H9 (cell line): ENCODE measurements around the gene CD2AP. TPM values are rescaled to one million over a fixed set of nuclear protein-coding genes. Genes with fewer than 3 reads are reported as not detected.

Experiments
- DNase-seq: peaks from one replicate; pipeline ENCODE4 v3.0.0-alpha.2; 2017
- H2AFZ ChIP-seq: one replicate; pipeline ENCODE4 v1.6.1; 2013; ENCODE audit warnings: mild to moderate bottlenecking, low read length, control low read depth, moderate library complexity
- H2AK5ac ChIP-seq: 2 replicates; pipeline ENCODE4 v1.6.1; 2013; ENCODE audit warnings: low read length, control low read depth, mixed read lengths; ENCODE audit not compliant: insufficient read length
- H2BK120ac ChIP-seq: one replicate; pipeline ENCODE4 v1.6.1; 2013; ENCODE audit warnings: low read depth, mild to moderate bottlenecking, low read length, control low read depth, inconsistent platforms; ENCODE audit not compliant: poor library complexity, severe bottlenecking
- H2BK12ac ChIP-seq: 2 replicates; pipeline ENCODE4 v1.6.1; 2013; ENCODE audit warnings: low read length, control low read depth, mixed read lengths, low read depth; ENCODE audit not compliant: insufficient read length
- H2BK15ac ChIP-seq: 2 replicates; pipeline ENCODE4 v1.6.1; 2013; ENCODE audit warnings: low read depth, low read length, control low read depth
- H2BK20ac ChIP-seq: one replicate; pipeline ENCODE4 v1.6.1; 2013; ENCODE audit warnings: low read depth, mild to moderate bottlenecking, low read length, control low read depth, inconsistent platforms; ENCODE audit not compliant: poor library complexity, severe bottlenecking
- H2BK5ac ChIP-seq: 2 replicates; pipeline ENCODE4 v1.6.1; 2013; ENCODE audit warnings: low read length, control low read depth, mixed read lengths; ENCODE audit not compliant: insufficient read length
- H3K14ac ChIP-seq: 2 replicates; pipeline ENCODE4 v1.6.1; 2013; ENCODE audit warnings: low read length, control low read depth; ENCODE audit not compliant: insufficient read depth
- H3K18ac ChIP-seq: 2 replicates; pipeline ENCODE4 v1.6.1; 2013; ENCODE audit warnings: low read depth, mild to moderate bottlenecking, mixed read lengths, low read length, control low read depth; ENCODE audit not compliant: insufficient read length
- H3K23ac ChIP-seq: 2 replicates; pipeline ENCODE4 v1.6.1; 2013; ENCODE audit warnings: low read length, control low read depth, mixed read lengths, low read depth; ENCODE audit not compliant: insufficient read length
- H3K23me2 ChIP-seq: 2 replicates; pipeline ENCODE4 v1.6.1; 2013; ENCODE audit warnings: low read depth, mild to moderate bottlenecking, mixed read lengths, low read length, control low read depth; ENCODE audit not compliant: insufficient read length, poor library complexity, severe bottlenecking
- H3K27ac ChIP-seq: 2 replicates; pipeline ENCODE4 v1.5.1; 2013; ENCODE audit warnings: low read length, control low read depth, mixed read lengths, low read depth; ENCODE audit not compliant: insufficient read length
- H3K27me3 ChIP-seq: 2 replicates; pipeline ENCODE4 v1.6.1; 2013; ENCODE audit warnings: low read length, control low read depth, inconsistent platforms; ENCODE audit not compliant: insufficient read depth
- H3K4ac ChIP-seq: 2 replicates; pipeline ENCODE4 v1.6.1; 2013; ENCODE audit warnings: low read depth, mild to moderate bottlenecking, control low read depth, inconsistent platforms, low read length, moderate library complexity
- H3K4me1 ChIP-seq: 2 replicates; pipeline ENCODE4 v1.6.1; 2013; ENCODE audit warnings: low read length, control low read depth, inconsistent platforms; ENCODE audit not compliant: insufficient read depth
- H3K4me2 ChIP-seq: 2 replicates; pipeline ENCODE4 v1.6.1; 2013; ENCODE audit warnings: low read length, control low read depth, mixed read lengths; ENCODE audit not compliant: insufficient read length, insufficient read depth
- H3K56ac ChIP-seq: 2 replicates; pipeline ENCODE4 v1.6.1; 2013; ENCODE audit warnings: low read depth, mild to moderate bottlenecking, mixed read lengths, low read length, control low read depth; ENCODE audit not compliant: insufficient read length
- H3K79me1 ChIP-seq: 2 replicates; pipeline ENCODE4 v1.6.1; 2013; ENCODE audit warnings: low read depth, mild to moderate bottlenecking, moderate library complexity, low read length, control low read depth, inconsistent platforms; ENCODE audit not compliant: insufficient read depth, poor library complexity, severe bottlenecking
- H3K79me2 ChIP-seq: 2 replicates; pipeline ENCODE4 v1.6.1; 2013; ENCODE audit warnings: low read length, control low read depth, inconsistent platforms; ENCODE audit not compliant: insufficient read depth
- H3K9ac ChIP-seq: 2 replicates; pipeline ENCODE4 v1.6.1; 2013; ENCODE audit warnings: low read length, control low read depth, mixed read lengths; ENCODE audit not compliant: insufficient read length; ENCODE audit errors: extremely low read depth
- H3K9me3 ChIP-seq: one replicate; pipeline ENCODE4 v1.6.1; 2013; ENCODE audit warnings: low read depth, low read length, inconsistent platforms; ENCODE audit not compliant: control insufficient read depth
- H3T11ph ChIP-seq: one replicate; pipeline ENCODE4 v1.6.1; 2013; ENCODE audit warnings: mild to moderate bottlenecking, low read length, control low read depth, inconsistent platforms
- H4K20me1 ChIP-seq: one replicate; pipeline ENCODE4 v1.6.1; 2013; ENCODE audit not compliant: control insufficient read depth, insufficient read length, insufficient read depth
- H4K5ac ChIP-seq: 2 replicates; pipeline ENCODE4 v1.6.1; 2013; ENCODE audit warnings: low read depth, mild to moderate bottlenecking, mixed read lengths, low read length, control low read depth; ENCODE audit not compliant: insufficient read length
- H4K8ac ChIP-seq: replicated peaks from 2 replicates; pipeline ENCODE4 v1.6.1; 2013; ENCODE audit warnings: low read length, control low read depth, mixed read lengths, low read depth; ENCODE audit not compliant: insufficient read length
- H4K91ac ChIP-seq: 2 replicates; pipeline ENCODE4 v1.6.1; 2013; ENCODE audit warnings: low read depth, mild to moderate bottlenecking, moderate library complexity, mixed read lengths, low read length, control low read depth; ENCODE audit not compliant: insufficient read length
- H3K27ac Mint-ChIP-seq, 3 experiments: 2 replicates in 2 of 3; 3 replicates in 1 of 3; pipeline ENCODE4 v1.8.0; 2020 to 2021; ENCODE audit warnings: mixed read lengths in 3 of 3, mild to moderate bottlenecking in 1 of 3, moderate library complexity in 1 of 3
- H3K27me3 Mint-ChIP-seq: 2 replicates; pipeline ENCODE4 v1.8.0; 2021; ENCODE audit warnings: low read depth, mild to moderate bottlenecking, moderate library complexity, mixed read lengths
- H3K36me3 Mint-ChIP-seq, 3 experiments: 2 replicates in 2 of 3; 3 replicates in 1 of 3; pipeline ENCODE4 v1.8.0; 2020 to 2021; ENCODE audit warnings: low read depth in 3 of 3, mixed read lengths in 3 of 3; ENCODE audit not compliant: insufficient read depth in 1 of 3
- H3K4me1 Mint-ChIP-seq, 2 experiments: 2 replicates each; pipeline ENCODE4 v1.8.0; 2020; ENCODE audit warnings: mixed read lengths in 2 of 2
- H3K4me3 Mint-ChIP-seq, 2 experiments: 2 replicates in 1 of 2; 3 replicates in 1 of 2; pipeline ENCODE4 v1.8.0; 2020 to 2021; ENCODE audit warnings: mild to moderate bottlenecking in 2 of 2, mixed read lengths in 2 of 2, moderate library complexity in 1 of 2
- H3K9me3 Mint-ChIP-seq, 2 experiments: 2 replicates in 1 of 2; 3 replicates in 1 of 2; pipeline ENCODE4 v1.8.0; 2020; ENCODE audit warnings: mild to moderate bottlenecking in 2 of 2, mixed read lengths in 2 of 2, moderate library complexity in 1 of 2
- CTCF ChIP-seq: fragments of 200-600 bp; sonication (generic); conservative IDR thresholded peaks from 3 replicates; pipeline ENCODE4 v1.8.0; 2021; ENCODE audit warnings: antibody characterized with exemption, mild to moderate bottlenecking
- WGBS: extraction: QIAGEN DNeasy Blood & Tissue Kit; methylation state at CpG from one replicate; pipeline ENCODE4 v1.1.7; 2013; ENCODE audit warnings: missing lambda C conversion rate, low lambda C conversion rate, mixed read lengths; ENCODE audit not compliant: insufficient read length; ENCODE audit errors: extremely low coverage; 5-methylcytosine and 5-hydroxymethylcytosine counted together
- total RNA-seq: library from RNA; stranded (reverse); gene quantifications from 2 replicates; pipeline ENCODE4 v1.2.1, GENCODE V29; 2021

Gene CD2AP
- total RNA-seq, 1 experiment from 2014 or later: 50.1 TPM

GRCh38 chr6:47595785-47596184 is 118.2 kb downstream of the CD2AP start:
- no peak for DNase-seq
- H2AFZ ChIP-seq: no peak overlapping the region
- no peaks in the 10 kb centered on the region for H3K79me1 ChIP-seq
- H3K4me1 ChIP-seq: no peaks in the 10 kb centered on the region
- WGBS: no CpG with 5 or more reads among the region's 1 CpG
- no peak overlapping the region for H3K4ac ChIP-seq
- Mint-ChIP-seq H3K27ac (no peak overlapping the region), H3K4me3 (no peak overlapping the region), H3K36me3 (peaks cover 35 to 61% (median 54%) of the 10 kb centered on the region in 3 experiments; a peak in 6 of 7 replicates), H3K4me1 (peaks cover 0 to 4% of the 10 kb centered on the region in 2 experiments; a peak in 3 of 4 replicates), H3K9me3 (peaks cover 3 to 4% of the 10 kb centered on the region in 2 experiments; a peak in 3 of 5 replicates), H3K27me3 (no peaks in the 10 kb centered on the region)
- no peak overlapping the region for H3K23ac ChIP-seq
- no peak overlapping the region for H2BK120ac ChIP-seq
- no peaks in the 10 kb centered on the region for H3K79me2 ChIP-seq
- no peaks in the 10 kb centered on the region for H4K20me1 ChIP-seq
- H4K5ac ChIP-seq: no peak overlapping the region
- H3T11ph ChIP-seq: no peak overlapping the region
- H3K18ac ChIP-seq: no peak overlapping the region
- no peak overlapping the region for H2BK12ac ChIP-seq
- no peak overlapping the region for H4K8ac ChIP-seq
- no peaks in the 10 kb centered on the region for H3K23me2 ChIP-seq
- no peak for TF ChIP-seq CTCF
- no peak overlapping the region for H2BK20ac ChIP-seq
- H3K9ac ChIP-seq: no peak overlapping the region
- H3K14ac ChIP-seq: no peak overlapping the region
- H3K27me3 ChIP-seq: no peaks in the 10 kb centered on the region
- no peak overlapping the region for H4K91ac ChIP-seq
- H2AK5ac ChIP-seq: no peak overlapping the region
- H3K4me2 ChIP-seq: no peak overlapping the region
- no peak overlapping the region for H3K56ac ChIP-seq
- no peak overlapping the region for H2BK15ac ChIP-seq
- H3K27ac ChIP-seq: no peak overlapping the region
- no peak overlapping the region for H2BK5ac ChIP-seq
- no peaks in the 10 kb centered on the region for H3K9me3 ChIP-seq
